Stimulated activated CD4-positive, alpha-beta T cell treated with anti-CD3 and anti-CD28 coated beads, Interleukin-12 subunit alpha, Interleukin-12 subunit beta, amount 100 ng/mL, for 4 hours (primary cell): Measurements from ENCODE around the gene MACO1.
"Not testable (repeated sequence)": the region's sequence is repeated elsewhere in the genome, so short reads cannot be mapped to it uniquely, and the experiment has no call there.

ENCODE experiments used
- DNase-seq: peaks from one replicate; pipeline ENCODE4 v3.0.0-alpha.2; 2020

Gene MACO1

DNA sequence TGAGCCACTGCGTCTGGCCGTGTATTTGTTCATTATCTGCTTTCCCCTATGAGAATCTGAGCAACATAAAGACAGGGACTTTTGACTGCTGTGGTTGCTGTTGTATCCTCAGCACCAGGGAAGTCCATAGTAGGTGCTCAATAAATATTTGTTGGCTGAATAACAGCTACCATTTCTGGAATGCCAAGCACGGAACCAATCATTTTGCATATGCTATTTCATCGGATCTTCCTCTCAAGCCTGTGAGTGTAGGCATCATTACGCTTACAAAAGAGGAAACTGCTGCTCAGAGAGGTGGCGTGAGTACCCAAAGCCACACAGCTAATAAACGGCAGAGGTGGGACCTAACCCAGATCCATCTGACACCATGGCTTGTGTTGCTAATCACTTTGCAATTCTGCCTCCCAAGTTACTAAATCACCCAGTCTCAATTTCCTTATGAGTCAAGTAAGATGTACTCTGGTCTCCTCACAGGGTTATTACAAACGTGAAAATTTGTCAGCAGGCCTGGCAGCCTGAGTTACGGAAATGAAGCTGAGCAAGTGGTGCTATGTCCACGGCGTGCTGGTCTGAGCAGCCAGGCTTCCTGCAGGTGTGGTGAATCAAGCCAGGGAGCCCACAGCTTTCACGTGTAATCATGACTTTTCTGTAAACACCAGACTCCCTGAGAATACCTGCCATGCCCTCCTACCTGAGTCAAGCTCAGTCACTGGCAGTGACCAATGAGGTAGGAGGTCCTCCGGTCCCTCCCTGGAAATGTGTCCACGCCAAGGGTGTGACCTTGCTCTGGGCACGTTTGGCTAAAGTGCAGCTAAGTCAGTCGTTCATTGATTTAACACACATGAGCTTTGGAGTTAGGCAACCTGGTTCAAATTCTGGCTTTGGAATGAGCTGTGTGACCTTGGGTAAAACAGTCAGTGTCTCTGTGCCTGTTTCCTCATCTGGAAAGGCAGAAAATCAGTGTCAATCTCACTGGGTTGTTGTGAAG is 5.3 kb upstream of the MACO1 start:
- no peak for DNase-seq

DNA sequence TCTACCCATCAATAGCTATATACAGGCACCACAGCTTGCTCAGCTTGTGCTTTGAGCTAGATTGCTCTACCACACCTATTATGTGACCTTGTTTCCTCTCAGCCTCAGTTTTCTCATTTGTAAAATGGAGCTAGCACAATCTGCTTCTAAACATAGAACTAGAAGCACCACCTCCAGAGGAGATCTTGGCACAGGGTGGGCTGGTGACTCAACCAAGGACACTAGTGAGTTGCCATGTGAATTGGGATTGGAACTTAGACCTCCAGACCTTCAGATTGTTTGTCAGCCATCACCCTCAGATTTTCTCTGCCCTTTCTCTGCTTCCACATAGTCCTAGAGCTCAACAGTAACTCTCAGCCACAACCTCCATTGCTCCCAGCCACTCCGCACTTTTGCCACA is 3.0 kb upstream of the MACO1 start:
- no peak for DNase-seq

DNA sequence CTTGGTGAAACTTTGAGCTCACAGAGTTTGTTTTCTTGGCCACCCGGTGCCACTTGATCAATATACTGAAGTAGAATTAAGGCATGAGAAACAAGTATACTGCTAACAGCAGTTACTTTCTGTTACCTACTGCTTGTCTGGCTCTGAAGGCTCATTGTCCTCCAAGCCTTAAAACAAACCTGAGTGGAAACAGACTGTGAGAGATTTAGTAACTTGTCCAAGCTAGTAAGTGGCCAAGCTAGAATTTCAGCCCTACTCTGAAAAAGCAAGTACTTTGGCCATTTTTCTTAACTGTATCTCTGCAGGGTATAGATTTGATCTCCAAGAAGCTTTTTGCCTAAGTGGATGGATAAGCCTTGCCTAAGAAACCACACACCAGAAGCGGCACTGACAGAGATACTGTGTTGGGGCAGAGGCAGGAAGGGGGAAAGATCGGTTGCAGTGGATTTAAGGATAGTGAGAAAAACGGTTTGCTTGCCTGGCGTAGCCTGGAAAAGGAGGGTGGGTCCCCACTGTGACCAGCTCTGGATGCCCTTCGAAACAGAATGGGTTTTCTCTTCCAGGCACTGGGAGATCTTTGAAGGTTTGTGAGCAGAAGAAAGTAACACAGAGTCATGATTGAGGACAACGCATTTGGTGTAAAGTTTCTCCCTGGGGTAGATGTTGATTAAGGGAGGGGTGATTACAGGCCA is 2.1 kb upstream of the MACO1 start:
- no peak for DNase-seq

DNA sequence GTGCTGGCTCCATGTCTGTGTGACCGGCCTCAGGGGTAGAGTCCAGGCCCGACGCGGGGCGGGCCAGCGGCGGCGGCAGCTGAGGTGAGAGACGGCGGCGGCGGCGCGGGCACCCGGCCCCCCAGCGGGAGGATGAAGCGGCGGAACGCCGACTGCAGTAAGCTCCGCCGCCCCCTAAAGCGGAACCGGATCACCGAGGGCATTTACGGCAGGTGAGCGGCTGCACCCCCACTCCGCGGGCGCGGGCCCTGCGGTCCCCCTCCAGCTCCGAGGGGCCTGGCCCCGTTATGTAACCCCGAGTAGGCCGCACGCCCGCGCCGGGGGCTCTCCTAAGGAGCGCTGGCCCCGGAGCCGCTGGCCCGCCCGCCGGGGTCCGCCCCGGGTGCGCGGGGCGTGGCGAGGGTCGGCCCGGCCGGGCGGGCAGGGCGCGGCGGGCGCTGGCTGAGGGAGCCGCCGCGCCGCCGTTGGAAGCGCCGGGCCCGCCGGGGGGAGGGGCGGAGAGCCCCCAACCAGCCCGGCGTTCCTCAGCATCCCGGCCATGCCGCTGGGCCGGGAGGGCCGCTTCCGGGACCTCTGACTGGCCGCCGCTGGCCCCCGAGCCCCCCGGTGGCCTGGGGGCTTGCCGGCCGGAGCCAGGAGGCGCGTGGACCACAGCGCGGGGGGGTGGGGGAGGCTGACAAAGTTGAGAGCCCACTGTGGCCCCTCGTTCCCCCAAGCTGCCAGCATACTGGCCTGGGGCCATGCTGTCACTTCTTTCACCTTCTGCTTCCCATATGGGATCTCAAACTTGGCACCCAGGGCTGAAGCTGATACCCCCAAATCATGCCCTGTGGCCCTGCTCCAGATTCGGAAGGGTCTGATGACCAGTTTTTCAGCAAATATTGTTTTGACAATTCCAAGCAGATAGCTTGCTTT is 527 bp downstream of the MACO1 start:
- DNase-seq = no peak

DNA sequence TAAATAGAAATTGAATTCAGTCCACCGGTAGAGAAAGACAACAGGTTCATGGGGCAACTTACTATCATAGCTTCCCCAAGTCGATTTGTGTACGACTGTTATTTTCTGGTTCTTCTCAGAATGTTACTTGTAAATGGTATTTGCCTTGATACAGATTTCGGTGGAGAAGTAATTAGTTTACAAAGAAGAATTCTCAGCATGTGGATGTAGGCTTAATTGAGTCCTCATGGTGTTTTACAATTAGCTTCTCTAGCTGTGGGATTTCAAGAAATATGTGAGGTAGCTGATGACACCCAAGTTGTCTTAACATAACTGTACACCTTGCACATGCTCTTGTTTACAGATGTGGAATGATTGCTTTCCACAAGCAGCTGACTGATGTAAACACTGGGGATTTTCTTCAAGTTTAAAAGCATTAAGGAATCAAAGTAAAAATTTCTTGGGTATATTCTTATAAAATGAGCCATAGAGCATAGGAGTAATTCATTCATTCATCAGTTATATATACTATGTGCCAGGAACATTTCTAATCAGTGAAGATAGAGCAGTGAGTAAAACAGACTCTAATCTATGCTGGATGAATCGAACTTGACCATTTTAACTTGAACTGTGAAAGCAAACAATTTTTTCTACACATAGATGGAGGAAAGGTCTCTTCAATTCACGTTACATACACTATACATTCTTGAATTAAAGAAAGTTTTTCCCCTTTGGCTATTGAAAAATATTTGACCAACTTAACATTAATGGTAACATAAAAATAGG is 1.4 kb downstream of the MACO1 start:
- DNase-seq = no peak

DNA sequence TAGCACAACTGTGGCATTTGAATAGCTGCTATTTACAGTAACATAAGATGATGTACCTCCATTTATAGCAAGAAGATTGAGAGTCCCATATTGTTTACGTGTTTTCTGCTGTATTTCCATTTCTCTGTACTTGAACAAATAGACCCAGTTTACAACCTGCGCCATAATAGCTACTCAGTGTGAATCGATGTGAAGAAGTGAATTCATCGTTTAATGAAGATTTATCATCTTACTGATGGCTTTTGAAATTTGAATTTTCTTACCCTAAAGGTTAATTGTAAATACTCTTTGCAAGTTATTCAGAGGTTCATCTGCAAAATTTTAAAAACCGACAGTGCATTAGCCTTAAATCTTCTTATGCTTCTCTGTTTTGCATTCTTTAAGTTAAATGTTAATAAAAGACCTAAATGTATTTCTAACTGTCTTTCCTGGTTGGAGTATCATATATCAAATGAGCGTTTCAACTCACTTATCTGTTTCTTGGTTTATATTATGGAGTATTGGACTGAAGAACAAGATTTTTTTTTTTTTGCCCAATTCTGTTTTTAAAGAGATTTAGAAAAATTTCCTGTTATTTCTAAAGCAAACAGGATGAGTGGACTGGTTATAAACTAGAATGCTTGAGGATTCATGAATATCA is 2.2 kb downstream of the MACO1 start:
- DNase-seq = no peak

DNA sequence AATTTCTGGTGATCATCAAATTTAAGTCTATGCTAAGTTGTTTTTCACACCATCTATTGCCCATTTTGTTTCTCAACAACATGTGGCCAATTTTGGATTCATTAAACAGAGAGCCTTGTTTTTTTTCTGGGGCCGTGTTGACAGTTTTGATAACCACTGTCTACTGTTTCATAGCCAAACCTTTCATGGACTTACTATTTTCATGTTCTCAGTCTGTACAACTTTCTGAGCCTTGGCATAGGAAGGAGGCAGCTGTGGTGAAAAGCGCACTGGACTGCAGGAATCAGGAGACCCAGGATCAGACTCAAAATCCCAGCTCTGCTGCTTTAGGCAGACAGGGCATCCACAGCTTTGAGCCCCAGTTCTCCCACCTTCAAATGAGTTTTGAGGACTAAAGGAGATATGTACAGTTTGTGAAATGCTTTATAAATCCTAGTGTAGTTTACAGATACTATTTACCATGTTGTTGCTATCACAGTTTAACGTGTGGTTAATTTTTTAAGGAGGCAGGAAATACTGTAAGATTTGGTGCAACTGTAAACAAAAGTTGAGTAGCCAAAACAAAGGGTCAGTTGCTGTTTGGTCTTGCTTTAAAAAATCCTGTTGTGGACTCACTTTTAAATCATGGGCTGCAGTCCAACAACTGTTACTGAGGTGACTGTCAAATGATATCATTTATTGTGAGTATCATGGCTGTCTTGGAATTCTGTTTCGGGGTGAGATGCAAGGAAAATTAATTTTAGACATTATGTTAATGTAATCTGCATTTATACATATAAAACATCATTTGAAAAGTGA is 2.9 kb downstream of the MACO1 start:
- DNase-seq = no peak

DNA sequence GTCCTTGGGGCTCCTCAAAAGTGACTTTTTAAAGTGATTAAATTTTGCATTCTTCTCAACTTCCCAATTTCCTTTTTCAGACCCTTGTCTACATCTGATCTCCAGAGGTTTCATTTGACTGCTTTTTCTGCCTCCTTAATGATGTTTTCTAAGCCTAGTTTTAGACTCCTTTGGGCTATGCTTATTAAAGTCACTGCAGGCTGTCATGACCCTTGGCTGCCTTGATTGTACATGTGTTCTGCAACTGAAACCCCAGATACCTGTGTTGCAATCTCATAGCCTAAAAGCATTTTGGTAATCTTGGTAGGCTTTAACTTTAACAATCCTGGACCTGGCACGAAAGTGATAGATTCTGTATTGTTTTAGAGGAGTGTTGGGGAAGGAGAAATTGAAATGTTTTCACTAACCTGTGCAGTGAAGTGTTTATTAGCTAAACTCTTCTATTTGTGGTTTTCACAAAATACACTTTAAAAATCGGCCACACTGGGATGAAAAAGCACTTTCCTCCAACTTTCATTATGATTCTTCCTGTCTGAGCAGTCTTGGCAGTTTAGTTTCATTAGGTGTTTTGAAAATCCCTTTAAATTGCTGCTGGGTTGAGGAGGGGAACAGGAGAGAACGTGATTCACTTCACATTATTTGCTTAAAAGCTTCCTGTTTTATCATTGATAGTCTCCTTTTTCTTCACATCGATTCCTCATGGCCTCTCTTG is 4.9 kb downstream of the MACO1 start:
- DNase-seq = no peak

DNA sequence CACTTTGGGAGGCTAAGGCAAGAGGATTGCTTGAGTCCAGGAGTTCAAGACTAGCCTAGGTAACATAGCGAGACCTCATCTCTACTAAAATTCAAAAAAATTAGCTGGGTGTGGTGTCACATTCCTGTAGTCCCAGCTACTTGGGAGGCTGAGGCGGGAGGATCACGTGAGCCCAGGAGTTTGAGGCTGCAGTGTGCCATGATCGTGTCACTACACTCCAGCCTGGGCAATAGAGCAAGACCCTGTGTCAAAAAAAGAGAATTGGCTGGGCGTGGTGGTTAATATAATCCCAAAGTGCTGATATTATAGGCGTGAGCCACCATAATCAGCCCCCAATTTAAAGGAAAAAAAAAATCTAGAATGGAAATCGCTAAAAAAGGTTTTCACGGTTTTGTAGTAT is 7.0 kb downstream of the MACO1 start:
- no peak for DNase-seq

DNA sequence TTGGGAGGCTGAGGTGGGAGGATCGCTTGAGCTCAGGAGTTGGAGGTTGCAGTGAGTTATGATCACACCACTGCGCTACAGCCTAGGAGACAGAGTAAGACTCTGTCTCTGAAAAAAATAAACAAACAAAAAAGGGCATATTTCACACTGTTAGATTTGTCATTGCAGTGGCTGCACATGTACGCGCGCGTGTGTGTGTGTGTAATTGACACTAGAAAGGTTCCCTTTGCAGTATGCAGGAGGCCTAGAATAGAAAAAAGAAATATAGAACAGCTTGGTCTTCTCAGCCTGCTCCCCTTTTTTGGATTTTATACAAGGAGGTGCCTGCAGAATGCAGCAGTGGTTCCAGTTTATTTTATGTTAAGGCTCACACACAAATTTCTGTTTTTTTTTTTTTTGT is 8.6 kb downstream of the MACO1 start:
- DNase-seq = no peak

DNA sequence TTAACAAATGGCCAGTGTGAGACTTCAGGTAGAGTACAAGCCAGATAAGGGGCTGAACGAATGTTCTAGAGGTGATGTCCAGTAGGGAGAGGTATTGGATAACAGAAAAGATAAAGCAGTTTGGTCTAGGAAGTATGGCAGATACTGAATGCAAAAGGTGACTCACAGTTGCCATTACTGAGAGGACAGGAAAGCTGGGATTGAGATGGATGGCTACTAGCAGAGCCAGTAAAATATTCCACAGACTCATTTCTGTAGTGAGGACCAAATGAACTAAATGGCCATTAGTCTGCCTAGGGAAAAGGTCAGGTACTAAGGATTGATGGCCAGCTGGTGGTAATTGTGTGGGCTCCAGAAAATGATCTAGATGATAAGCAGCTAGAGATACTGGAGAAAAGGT is 11.5 kb downstream of the MACO1 start:
- DNase-seq = no peak

DNA sequence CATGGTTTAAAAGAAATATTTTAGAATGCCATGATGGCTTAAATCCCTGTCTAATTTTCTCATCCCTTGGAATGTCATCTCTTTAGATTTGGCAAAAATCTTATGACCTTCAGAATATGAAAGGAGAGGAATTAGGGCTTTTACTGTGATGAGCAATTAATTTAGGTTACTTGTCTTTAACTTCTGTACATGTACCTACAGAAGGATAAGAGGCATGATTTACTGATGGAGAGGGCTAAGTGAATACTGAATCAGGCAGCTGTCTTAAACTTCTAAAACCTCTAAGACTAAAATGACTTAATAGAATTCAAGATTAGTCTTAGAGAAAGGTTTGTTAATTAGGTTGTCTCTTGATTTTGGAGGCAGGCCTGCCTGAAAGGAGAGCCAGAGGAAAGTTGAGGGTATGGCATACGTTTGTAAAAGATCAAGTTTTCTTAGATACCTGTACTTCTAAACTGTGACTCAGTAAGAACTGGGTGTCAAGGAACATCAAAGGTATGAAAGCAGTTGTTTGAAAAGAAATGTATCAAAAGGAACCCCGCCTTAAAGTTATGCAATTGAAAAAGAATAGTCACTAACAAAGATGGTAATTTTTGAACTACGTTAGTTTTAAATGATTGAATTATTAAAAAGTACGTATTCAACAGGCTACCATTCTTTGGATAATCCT is 12.5 kb downstream of the MACO1 start:
- no peak for DNase-seq

DNA sequence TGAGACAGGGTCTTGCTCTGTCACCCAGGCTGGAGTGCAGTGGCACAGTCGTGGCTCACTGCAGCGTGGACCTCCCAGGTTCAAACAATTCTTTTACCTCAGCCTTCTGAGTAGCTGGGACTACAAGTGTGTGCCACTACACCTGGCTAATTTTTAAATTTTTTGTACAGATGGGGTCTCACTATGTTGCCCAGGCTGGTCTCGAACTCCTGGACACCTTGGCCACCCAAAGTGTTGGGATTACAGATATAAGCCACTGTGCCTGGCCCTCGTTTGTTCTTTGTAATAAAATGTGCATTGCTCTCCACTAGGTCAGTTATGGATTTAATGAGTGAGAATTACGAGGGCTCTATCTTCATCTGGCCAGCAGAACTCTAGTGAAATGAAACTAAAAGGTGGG is 13.9 kb downstream of the MACO1 start:
- not testable (repeated sequence) for DNase-seq

DNA sequence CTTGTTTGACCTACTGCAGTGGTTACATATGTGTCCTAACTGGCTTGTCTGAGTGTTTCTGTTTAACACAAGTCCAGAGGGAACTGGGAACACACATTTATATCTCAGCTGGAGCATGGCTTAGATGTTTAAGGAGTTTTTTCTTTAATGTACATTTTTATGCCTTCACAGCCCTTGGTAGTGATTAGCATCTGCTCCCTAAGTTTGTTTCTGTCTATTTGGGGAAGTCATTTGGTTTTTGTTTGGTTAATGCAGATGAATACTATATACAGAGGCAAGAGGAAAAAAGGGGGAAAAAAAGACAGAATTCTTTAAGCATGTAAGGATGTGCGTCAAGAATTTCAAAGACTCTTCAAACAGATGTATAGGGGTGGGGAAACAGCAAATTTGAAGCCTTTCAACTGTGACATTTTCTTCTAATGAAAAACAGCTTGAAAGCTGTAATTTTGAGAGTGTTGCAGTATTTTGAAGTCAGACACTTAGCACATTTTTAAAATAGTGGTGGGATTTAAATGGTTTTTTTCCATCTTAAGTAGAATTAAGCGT is 15.4 kb downstream of the MACO1 start:
- DNase-seq = no peak

DNA sequence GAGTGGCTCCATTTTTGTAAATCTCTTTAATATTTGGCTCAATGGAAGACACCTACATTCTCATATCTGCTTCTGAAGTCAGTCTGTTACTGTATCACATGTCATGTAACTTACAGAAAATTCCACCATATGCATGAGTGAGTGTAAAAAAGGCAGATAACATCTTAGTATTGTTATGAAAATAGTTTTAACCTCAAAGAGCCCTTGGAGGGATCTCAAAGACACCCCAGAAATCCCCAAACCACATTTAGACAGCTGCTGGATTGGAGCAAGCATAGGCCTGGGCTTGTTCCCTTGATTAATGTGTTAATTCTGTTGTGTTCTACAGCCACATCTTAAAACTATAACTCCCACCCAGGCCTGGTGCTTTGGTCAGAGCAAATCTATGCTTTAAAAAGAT is 16.9 kb downstream of the MACO1 start:
- no peak for DNase-seq

DNA sequence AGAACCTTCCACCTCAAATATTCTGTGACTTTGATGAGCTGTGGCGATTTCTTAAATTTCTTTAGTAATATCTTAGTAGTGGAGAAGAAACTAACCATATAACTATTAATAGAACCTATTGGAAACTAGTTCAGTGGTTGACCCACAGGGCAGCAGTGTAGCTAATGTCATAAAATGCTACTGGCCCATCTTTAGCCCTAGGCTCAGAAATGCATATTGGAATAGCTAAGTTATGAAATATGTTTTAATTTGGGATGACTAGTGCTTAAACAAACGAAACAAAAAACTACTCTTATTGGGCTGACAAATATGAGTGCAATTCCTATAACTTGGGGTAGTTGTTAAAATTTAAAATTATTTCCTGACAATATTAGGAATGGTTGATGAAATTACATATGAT is 20.2 kb downstream of the MACO1 start:
- DNase-seq = no peak

DNA sequence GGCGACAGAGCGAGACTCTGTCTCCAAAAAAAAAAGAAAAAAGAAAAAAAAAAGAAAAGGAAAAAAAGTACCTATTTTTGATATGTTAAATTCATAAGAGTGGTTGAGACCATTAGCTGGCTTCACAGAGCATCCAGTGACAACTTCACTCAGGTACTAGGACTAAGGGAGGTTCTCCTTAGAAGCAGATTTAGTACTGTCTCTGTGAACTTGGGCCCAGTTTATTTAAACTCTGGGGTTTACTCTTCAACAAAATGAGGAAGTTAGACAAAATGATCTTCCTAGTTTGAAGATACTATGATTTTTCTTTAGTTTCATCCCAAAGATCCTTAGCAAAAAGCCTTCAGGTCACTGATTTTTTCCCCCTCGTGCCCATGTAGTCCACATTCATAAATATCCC is 21.2 kb downstream of the MACO1 start:
- DNase-seq = no peak

DNA sequence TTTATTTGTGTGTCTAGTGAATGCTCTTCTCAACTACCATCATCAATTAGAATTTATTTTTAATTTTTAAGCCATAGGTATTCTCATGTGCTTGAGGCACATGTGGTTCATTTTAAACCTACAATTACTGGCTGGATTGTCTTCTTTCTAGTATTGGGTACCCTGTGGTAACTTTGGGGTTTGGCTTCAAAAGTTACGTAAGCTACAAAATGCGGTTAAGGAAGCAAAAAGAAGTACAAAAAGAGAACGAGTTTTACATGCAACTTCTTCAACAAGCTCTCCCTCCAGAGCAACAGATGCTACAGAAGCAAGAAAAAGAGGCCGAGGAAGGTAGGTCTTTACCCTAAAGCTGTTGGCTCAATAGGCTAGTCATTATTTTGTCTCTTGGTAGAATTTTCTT is 25.8 kb downstream of the MACO1 start:
- no peak for DNase-seq

DNA sequence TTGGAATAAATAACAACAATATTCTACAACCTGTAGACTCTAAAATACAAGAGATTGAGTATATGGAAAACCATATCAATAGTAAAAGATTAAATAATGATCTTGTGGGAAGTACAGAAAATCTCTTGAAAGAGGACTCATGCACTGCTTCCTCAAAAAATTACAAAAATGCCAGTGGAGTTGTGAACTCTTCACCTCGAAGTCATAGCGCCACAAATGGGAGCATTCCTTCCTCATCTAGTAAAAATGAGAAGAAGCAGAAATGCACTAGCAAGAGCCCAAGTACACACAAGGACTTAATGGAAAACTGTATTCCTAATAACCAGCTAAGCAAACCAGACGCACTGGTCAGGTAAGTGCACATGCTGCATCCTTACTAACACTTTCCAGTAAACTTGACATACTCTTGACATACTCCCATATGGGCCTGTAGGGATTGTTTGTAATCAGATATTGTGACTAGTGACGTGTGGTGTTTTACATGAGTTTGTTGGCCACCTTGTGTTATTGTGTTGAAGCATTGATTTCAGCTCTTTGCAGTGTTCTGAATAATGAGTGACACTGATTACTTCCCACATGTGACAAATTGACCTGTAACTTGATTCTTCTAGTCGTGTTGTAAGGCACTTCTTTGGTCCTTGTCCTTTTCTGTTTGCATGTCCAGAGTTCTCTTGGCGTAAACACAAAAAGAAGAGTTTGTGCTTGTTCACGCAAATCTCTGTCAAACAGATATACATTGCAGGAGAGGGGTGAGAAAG is 28.0 kb downstream of the MACO1 start:
- DNase-seq = no peak
